Activated T-cell treated with anti-CD3 and anti-CD28 coated beads for 24 hours (primary cell): ENCODE measurements around the gene TMED10.
"Not testable (repeated sequence)": the region's sequence is repeated elsewhere in the genome, so short reads cannot be mapped to it uniquely, and the experiment has no call there.

Source experiments
- DNase-seq: peaks from one replicate; pipeline ENCODE4 v3.0.0-alpha.2; 2020; ENCODE audit warnings: low read depth

Gene TMED10

DNA sequence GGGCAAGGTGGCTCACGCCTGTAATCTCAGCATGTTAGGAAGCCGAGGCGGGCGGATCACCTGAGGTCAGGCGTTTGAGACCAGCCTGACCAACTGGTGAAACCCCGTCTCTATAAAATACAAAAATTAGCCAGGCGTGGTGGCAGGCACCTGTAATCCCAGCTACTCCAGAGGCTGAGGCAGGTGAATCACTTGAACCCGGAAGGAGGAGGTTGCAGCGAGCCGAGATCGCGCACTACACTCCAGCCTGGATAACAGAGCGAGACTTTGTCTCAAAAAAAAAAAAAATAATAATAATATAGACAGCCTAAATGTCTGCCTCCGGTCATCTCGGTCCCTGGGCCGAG is 49.0 kb downstream of the TMED10 start:
- DNase-seq: not testable (repeated sequence)

DNA sequence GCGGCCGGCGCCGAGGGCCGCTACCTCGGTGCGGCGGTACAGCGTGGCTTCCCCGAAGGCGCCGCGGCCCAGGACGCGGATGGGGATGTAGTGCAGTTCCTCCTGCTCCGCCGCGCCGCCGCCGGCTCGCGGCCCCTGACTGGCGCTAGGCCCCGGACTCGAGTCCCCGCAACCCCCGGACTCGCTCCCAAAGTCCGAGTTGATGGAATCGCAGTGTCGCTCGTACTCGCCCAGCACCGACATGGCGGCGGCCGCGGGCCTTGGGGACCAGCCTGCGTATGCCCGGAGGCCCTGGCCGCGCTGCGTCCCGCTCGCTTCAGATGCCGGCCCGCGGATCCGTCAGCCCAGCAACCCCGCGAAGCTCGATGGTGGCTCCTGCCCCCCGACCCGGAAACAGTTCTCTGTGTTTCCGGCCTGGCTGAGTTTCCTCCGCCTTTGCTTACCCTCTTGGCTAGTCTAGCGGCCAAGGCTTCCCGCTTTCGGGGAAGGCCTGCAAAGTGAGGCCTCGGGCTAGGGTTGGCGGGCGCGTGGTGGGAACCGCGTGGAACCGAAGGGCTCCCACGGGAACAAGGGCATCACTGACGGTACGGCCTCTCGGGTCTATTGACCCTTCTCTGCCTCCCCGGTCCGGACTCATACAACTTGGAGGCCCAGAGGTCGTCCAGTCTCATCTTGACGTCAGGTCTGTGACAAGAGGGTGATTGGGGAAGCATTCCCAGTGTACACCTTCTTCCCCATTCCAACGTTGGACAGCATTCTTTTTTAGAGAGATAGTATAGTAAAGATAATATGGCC is 49.5 kb downstream of the TMED10 start, which contains the start of gene NEK9:
Gene NEK9 (minus strand): TSS at position 370 of the 795 bp plus-strand sequence. CDS start 127 bp downstream, at position 243.
- DNase-seq: peak; percentile 87

DNA sequence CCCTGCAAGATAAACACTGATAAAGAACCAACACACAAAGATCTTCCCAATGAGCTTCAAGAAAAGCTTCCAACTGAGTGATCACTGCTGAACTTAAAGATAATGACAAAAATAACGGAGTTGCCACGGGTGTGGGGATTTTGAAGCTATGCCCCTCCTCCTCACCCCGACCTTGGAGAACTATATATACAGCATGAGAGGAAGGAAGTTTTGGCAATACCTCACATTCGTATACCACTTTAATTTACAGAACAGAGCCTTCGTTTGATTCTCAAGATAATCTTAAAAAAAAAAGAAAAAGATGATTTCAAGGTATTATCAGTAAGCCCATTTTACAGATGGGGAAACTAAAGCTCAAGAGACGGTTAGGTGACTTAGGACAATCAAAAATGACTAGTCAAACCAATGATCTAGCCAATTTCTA is 50.3 kb downstream of the TMED10 start:
- no peak for DNase-seq

DNA sequence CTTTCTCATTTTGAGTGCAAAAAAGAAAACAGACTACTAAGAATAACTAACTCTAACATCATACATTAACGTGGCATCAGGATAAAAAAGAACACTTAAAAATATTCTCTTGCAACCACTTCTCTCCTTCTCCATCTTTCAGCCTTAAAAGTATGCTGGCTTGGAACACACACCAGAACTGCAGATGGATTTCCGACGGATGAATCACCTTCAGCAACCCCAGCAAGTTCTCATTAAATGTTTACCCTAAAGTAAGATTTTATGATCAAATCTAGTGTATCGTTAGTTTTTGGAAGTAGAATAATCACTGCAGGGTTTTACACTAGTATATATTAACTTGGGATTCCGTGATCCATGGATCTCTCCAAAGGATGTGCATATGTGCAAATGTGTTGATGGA is 50.8 kb downstream of the TMED10 start:
- no peak for DNase-seq

DNA sequence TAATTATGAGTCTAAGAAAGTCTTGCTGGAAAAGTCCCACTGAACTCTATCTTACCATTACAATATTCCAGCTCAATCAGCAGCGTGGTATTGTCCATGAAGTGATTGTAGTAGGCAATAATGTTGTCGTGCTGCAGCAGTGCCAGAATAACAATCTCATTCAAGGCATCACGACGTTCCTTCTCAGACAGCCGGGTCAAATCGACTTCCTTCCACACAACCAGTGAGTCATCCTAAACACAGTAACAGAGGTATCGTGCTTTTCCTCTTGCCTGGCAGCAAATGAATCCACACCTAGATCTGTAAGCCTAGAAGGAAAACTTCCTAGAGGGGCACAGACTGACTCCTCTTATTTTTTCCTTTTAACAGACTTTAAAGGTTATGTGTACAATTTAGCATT is 52.4 kb downstream of the TMED10 start:
- DNase-seq: no peak

DNA sequence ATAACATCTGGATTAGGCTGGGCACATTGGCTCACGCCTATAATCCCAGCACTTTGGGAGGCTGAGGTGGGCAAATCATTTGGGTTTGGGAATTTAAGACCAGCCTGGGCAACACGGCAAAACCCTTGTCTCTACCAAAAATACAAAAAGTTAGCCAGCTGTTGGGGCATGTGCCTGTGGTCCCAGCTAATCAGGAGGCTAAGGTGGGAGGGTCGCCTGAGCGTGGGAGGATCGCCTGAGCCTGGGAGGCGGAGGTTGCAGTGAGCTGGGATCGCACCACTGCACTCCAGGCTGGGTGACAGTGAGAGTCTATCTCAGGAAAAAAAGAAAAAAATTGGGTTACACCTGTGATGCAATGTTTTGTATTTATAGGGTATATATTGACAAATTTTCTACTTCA is 54.9 kb downstream of the TMED10 start:
- DNase-seq: no peak

DNA sequence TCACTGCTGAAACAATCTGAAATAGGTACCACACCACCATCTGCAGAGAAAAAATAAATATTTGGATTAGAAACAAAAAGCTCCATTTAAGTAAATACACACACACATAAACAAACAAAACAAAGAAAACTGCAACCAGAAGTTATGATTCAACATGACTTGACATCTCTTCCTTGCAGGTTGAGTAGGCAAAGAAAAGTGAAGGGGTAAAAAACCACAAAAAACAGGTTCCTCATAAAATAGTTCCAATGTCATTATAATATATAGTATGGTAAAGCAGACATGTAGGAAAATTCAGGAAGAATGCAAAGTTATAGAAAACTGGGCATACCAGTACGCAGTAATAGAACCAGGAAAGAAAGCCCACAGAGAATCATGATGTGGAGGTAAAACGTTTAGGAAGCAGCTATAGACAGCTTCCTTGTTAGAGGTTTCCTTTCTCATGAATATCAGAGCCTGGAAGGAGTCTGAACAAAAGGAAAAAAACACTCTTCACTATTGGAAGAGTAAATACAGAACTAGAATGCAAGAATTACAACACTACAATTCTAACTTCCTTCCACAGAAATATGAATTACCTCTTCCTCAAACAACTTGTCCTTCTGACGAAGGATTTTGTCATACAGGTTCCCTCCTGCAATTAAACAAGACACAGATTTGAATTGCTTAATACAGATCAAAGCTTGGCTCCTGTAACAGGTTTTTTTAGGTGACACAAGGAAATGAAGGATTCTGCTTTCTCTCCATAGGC is 55.7 kb downstream of the TMED10 start:
- no peak for DNase-seq

DNA sequence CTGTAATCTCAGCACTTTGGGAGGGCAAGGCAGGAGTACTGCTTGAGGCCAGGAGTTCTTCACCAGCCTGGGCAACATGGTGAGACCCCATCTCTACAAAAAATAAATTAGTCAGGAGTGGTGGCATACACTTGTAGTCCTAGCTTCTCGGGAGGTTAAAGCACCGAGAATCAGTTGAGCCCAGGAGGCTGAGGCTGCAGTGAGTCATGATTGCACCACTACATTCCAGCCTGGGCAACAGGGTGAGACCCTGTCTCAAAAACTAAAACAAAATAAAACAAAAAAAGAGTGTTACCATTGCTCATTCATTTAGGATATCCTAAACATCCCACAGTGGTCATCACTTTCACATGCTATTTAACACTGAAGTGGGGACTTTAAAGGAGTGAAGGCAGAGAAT is 57.4 kb downstream of the TMED10 start:
- DNase-seq: no peak

DNA sequence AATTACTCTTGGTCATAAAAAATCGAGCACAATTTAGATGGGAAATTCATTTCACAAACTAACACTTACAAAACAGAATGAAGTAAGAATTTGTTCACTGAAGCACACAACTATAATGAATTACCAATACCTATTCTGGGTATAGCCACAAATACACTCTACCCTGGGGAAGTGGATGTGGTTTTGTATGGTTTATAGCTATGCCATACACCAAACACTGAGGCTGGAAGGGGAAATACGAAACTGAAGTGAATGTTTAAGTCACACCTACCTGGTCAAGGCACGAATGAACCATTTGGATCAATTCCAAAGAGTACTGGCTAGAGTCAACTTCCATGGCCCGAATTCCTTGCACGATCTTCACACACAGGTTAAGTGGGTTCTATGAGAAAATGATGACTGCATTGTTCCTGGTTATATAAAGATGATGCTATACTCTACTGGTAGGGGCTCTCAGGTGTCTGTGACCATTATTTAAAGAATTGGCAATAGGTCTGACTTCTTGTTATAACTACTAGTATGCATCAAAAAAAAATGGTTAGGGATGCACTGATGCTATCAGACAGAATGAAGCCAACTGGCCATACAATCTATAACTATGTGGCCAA is 62.4 kb downstream of the TMED10 start:
- no peak for DNase-seq

DNA sequence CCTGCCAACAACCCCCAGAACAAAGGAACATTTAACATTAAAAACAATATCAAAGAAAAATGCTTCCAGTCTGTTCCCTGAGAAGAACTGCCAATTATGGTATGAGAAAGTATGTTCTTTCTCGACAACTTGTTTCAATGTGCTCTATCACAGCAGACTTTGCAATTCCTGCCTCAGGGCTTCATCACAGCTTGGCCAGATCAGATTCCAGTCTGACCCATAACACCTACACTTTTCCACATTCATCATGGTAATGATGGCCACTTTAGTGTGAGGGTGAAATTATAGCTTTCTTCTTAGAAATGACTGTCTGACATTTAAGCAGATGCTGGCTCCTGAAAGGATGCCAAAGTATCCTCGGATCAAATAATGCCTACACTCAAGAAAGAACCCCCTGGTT is 66.5 kb downstream of the TMED10 start:
- no peak for DNase-seq

DNA sequence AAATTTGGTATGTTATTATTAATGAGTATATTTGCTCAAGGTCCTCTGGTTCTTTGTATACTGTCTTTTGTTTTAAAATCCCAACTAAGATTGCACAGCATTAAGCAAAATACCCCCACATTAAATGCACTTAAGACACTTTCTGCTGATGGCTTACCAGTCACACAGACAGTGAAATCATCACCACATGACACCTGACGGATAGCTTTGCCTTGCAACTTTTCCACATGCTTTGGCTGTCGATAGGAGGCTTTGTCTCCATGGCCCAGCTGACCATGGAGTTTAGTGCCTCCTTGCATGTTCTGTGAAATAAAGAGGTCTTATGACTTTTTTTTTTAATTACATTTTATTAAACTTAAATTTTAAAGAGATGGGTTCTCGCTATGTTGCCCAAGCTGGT is 69.2 kb downstream of the TMED10 start:
- no peak for DNase-seq

DNA sequence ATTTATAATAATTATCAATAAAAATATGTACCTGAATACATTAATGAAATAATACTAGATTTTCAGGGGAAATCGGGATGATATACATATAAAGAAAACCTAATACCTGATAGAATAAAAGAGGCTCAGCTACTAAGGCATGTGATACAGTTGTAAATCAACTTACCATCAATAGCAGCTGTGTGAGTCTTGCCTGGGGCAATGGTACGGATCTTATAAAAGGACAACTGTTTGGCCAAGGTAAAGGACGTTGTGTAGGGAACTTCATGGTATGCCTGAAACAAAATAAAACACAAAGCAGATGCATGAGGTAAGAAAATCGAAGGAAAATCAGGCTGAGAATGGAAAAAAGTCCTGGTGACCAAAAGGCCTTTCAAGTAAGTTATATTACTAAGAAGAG is 74.9 kb downstream of the TMED10 start:
- DNase-seq: no peak

DNA sequence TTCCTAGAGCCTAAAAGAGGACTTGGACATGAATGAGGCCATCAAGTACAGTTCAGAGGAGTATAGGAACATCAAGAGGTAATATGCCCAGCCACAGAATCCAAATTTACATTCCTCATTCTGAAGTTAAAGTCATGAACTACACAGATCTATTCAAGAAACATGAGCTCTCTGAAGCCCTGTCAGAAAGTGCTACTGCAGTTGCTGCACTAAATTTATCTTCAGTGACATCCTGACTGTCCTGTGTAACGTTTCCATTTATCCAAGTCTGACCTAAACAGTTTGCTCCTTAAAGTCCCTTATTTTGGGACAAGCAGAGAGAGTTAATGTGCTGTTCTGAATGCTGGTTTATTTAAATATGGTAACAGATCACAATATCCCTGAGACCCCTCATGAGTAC is 77.7 kb downstream of the TMED10 start:
- no peak for DNase-seq

DNA sequence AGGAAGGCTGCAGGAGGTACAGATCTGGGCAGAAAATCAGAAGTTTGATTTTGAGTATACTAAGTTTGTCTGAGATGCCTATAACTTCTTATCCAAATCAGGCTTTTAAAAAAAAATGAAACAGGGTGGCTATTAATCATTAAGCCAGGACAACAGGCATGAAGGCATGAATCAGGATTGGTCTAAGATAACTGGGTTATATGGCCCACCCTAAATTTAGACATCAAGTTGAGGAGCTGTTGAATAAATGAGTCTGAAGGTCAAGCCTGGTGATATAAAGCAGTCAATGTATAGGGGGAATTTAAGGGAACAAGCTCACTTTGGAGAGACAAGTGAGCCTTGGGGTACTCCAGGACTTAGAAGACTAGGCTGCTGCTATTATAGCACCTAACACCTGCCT is 78.2 kb downstream of the TMED10 start:
- no peak for DNase-seq

DNA sequence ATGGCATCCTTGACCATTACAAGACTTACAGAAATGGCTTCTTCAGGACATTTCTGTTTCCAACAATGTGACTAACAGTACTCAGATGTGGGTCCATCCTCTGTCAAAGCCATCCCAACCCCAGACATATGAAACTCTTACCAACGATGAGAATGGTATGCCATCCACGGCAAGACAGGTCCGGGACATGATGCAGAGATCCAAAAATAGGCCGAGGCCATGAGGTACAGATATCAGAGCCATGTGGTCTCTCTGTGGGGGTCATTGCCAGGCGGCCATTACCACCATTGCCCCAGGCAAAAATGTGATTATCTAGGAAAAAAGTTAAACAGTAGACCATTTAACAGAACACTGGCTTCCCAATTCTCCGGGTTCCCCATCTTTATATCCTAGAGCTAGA is 79.5 kb downstream of the TMED10 start:
- DNase-seq: no peak

DNA sequence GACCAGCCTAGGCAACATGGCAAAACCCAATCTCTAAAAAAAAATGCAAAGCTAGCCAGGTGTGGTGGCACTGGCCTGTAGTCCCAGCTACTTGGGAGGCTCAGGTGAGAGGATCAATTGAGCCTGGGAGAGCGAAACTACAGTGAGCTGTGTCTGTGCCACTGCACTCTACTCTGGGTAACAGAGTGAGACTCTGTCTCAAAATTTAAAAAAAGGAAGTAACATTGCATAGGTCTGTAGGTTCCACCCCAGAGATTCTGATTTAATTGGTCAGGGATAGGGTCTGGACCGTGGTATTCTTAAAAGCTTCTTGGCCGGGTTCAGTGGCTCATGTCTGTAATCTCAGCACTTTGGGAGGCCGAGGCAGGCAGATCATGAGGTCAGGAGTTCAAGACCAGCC is 80.7 kb downstream of the TMED10 start:
- no peak for DNase-seq

DNA sequence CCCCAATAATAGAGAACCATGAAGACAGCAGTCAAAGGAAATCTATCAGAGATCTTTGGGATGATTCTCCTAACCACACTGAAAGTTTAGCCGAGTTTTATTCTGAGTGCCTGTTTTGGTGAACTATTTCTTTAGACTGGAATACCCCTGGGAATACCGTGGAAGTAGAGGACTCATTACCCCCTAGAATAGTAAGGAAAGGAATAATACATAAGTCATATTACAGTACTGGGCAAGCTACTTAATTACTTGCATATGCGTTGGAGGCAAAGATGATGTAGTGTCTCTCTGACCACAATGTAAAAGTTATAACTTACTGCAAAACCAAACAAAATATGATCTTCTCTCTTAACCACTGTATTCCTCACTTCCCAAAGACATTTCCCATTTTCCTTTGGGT is 81.5 kb downstream of the TMED10 start:
- no peak for DNase-seq

DNA sequence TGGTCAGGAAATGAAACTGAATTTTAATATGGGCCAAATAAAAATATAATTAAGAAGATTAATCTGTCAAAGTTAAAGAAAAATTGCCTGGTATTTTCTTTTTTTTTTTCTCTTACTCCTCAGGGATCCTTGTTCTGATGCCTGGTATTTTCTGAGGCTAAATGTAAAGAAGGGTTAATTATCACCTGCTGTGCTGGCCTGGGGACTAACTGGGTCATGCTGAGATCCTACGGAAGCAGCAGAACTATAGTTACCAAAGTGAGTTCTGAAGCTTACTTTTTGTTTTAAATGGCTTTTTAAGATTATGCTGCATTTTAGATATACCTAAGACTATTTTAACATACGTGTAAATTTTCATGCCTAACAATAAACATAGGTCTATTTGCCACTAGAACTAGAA is 83.7 kb downstream of the TMED10 start:
- no peak for DNase-seq

DNA sequence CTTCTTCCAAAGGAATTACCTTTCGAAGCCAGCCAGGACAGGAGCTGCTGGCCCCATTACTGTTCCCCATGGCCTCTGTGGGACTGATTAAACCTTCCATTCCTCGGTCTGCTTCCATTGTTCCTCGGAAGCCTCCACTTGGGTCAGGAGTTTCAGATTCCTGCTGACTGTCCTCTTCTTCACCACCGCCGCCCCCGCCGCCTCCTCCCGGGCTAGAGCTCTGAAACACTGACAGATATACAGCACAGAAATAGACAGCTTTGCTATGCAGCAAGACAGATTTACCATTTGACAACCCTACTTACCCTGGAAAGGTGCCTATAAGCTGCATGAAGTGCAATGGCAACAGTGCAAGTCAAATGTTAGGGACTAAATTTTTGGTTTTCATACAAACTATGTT is 85.2 kb downstream of the TMED10 start:
- no peak for DNase-seq

DNA sequence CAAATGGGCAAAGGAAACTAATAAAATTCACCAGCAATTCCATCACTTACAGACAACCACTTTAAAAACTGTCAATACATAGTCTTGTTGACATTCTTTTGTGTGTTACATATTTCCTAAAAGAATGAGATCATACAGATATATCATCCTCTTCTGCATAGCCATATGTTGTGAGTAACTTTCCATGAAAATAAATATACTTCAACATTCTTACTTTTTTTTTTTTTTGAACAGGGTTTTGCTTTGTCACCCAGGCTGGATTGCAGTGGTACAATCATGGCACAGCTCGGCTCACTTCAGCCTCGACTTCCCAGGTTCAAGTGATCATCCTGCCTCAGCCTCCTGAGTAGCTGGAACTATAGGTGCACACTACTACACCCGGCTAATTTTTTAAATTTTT is 86.1 kb downstream of the TMED10 start:
- no peak for DNase-seq

DNA sequence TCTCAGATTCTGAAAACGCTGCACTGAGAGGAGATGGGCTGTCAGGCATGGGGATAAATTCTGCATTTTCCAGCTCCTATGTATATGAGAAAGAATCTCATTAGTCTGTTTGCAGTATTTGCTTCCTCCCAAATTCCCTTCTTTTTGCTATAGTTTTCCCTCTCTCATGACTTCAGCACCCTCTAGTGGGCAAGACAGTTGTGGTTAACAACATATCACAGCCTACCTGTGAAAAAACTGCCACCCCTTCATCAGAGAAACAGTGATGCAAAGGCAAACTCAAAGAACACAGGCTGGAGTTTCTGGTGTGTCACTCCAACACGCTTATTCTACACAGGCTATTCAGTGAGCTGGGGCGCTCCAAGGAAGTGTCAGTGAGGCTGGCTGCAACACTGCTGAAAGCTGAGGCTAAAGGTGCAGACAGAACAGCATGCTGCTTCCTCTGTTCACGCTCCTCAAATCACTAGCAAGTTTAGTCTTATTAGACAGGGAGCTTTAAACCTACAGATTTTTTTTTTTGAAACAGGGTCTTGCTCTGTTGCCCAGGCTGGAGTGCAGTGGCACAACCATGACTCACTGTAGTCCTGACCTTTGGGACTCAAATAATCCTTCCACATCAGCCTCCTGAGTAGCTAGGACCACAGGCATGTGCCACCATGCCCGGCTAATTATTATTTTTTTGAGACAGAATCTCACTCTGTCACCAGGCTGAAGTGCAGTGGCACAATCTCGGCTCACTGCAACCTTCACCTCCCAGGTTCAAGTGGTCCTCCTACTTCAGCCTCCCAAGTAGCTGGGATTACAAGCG is 87.6 kb downstream of the TMED10 start:
- DNase-seq: peak; percentile 16

DNA sequence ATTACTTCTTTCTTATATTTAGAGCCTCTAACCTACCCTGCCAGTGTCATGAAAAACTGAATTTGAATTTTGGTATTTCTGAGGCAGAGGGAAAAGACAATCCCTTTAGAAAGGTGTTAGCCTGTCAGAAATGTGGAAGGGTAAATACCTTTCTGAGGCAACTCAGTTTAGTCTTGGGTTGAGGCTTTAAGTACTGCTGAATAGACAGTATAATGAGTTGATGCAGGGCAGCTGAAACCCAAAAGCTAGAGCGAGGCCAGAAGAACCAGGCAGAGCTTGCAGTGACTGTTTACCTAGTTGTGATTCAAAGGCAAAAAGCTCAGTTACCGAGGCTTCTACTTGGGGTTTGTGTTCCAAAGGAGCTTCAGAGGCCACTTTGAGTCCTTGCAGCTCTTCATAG is 88.3 kb downstream of the TMED10 start:
- DNase-seq: no peak
